Measurements from ENCODE around the gene PRR29. TPM values are rescaled to one million over a fixed set of nuclear protein-coding genes. Genes with fewer than 3 reads are reported as not detected.
A peak's percentile ranks its signal among the peaks of the same experiment; 100 is the strongest.

The PRR29 gene
- total RNA-seq, 1 experiment from 2014 or later = 0.77 TPM

GRCh38 chr17:63984236-63984635 lies 13.9 kb upstream of the PRR29 start:
- no peak for ATAC-seq

DNA sequence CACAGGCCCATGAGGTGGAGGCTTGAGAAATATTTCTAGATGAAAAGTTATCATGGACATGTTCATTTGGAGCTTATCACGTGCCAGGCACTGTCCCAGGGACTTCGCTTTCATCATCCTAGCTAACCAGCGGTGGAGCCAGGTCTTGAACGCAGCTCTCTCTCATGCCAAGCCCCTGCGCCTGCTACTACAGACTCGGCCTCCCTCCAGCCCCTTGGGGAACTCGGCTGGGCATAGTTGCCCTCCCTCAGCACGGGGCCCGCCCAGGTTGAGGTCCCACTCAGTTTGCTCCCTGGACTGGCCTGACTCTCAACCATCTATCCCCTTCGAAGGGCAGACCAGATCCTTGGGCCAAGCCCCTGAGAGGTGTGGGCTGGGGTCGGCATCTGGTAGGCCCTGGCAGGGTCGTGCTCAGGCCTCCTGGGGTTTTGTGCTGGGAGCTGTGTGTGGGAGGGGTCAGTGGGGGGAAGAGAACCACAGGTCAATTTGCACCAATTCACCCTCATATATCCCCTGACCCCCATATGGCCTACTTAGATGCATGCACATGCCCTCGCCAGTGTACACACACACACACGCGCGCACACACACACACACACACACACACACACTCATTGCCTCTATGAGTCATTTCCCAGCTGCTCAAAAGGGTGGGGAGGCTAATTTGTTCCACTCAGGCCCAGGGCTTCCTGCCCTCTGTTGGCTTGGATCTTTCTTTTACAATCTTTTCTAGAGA lies 13.3 kb upstream of the PRR29 start:
- no TSS peak for BruUV-seq (replicated peaks)
- DNase-seq = peak; percentile 87
- no peaks in the 10 kb centered on the region for H3K9me3 ChIP-seq (ENCODE audit: low read length)
- peaks cover 12% of the 10 kb centered on the region for H3K4me1 ChIP-seq (ENCODE audit: insufficient read depth, low read length)
- H3K4me2 ChIP-seq (ENCODE audit: low read length) = peak overlapping the region; percentile 48; the same call in 1 of the 2 replicates
- H3K36me3 ChIP-seq (ENCODE audit: low read depth, low read length) = no peaks in the 10 kb centered on the region
- H3K27me3 ChIP-seq (ENCODE audit: low read length) = no peaks in the 10 kb centered on the region
- H3F3A ChIP-seq (ENCODE audit: low read length, unreplicated experiment) = no peaks in the 10 kb centered on the region
- peak; percentile 92 for ATAC-seq
- no peaks in the 10 kb centered on the region for H3K9me2 ChIP-seq (replicated peaks; ENCODE audit: low read length)
- intact Hi-C loops (cut with micrococcal nuclease) = loop anchor here (1.0 kb wide), 1 partner anchor 11 kb away; no protein-coding TSS in a partner anchor
- TF ChIP-seq EZH2phosphoT487 (IDR thresholded peaks at IDR 0.05; ENCODE audit: borderline replicate concordance, low read length) = no peak
- no peak for TF ChIP-seq EZH2 (IDR thresholded peaks at IDR 0.05; ENCODE audit: low read length, unreplicated experiment)
- TF ChIP-seq, protein P1, sequence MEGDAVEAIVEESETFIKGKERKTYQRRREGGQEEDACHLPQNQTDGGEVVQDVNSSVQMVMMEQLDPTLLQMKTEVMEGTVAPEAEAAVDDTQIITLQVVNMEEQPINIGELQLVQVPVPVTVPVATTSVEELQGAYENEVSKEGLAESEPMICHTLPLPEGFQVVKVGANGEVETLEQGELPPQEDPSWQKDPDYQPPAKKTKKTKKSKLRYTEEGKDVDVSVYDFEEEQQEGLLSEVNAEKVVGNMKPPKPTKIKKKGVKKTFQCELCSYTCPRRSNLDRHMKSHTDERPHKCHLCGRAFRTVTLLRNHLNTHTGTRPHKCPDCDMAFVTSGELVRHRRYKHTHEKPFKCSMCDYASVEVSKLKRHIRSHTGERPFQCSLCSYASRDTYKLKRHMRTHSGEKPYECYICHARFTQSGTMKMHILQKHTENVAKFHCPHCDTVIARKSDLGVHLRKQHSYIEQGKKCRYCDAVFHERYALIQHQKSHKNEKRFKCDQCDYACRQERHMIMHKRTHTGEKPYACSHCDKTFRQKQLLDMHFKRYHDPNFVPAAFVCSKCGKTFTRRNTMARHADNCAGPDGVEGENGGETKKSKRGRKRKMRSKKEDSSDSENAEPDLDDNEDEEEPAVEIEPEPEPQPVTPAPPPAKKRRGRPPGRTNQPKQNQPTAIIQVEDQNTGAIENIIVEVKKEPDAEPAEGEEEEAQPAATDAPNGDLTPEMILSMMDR (conservative IDR thresholded peaks at IDR 0.05; ENCODE audit: low read depth, low read length) = no peak
- ChIA-PET CTCF (interaction anchor here (1.3 kb wide), 1 partner anchor 66 kb away, joined by 3 read pairs; the partner anchor contains the start of gene GH1), POLR2A (ENCODE audit: unreplicated experiment) (interaction anchor here (0.6 kb wide), 3 partner anchors 14 to 113 kb away, joined by 3 to 4 read pairs (median 4); partner anchors contain the start of gene PRR29)
- no peak overlapping the region for H3K4me3 ChIP-seq (ENCODE audit: low read length)
- no peaks in the 10 kb centered on the region for H3K79me2 ChIP-seq (ENCODE audit: low read length)
- 0 out of 2 replicates have a peak overlapping the region, but pooled peaks have one; percentile 11 for H2AFZ ChIP-seq (ENCODE audit: low read length)
- no peak overlapping the region for H3K27ac ChIP-seq (ENCODE audit: low read length)
- H3K9ac ChIP-seq (ENCODE audit: low read length) = no peak overlapping the region
- H4K20me1 ChIP-seq (ENCODE audit: low read length) = no peaks in the 10 kb centered on the region

More at GRCh38 chr17:63984236-63984635, 13.9 kb upstream of the PRR29 start:
- no peak for DNase-seq
- TF ChIP-seq EZH2phosphoT487 (IDR thresholded peaks at IDR 0.05; ENCODE audit: borderline replicate concordance, low read length) (no peak), EZH2 (IDR thresholded peaks at IDR 0.05; ENCODE audit: low read length, unreplicated experiment) (no peak)
- Histone ChIP-seq H3K36me3 (ENCODE audit: low read depth, low read length) (no peaks in the 10 kb centered on the region), H3F3A (ENCODE audit: low read length, unreplicated experiment) (no peaks in the 10 kb centered on the region), H3K79me2 (ENCODE audit: low read length) (no peaks in the 10 kb centered on the region), H2AFZ (ENCODE audit: low read length) (no peak overlapping the region), H3K4me2 (ENCODE audit: low read length) (no peak overlapping the region), H3K4me1 (ENCODE audit: insufficient read depth, low read length) (peaks cover 12% of the 10 kb centered on the region), H3K9me2 (replicated peaks; ENCODE audit: low read length) (no peaks in the 10 kb centered on the region), H4K20me1 (ENCODE audit: low read length) (no peaks in the 10 kb centered on the region), H3K27ac (ENCODE audit: low read length) (no peak overlapping the region), H3K9ac (ENCODE audit: low read length) (no peak overlapping the region), H3K9me3 (ENCODE audit: low read length) (no peaks in the 10 kb centered on the region), H3K27me3 (ENCODE audit: low read length) (no peaks in the 10 kb centered on the region), H3K4me3 (ENCODE audit: low read length) (no peak overlapping the region)
- POLR2A ChIA-PET (ENCODE audit: unreplicated experiment) = interaction anchor here (0.6 to 0.7 kb wide), 3 partner anchors 10 to 113 kb away, joined by 3 to 8 read pairs (median 4); no protein-coding TSS in a partner anchor
- no TSS peak for BruUV-seq (replicated peaks)
- intact Hi-C loops (cut with micrococcal nuclease) = loop anchor here (1.0 kb wide), 1 partner anchor 10 kb away; no protein-coding TSS in a partner anchor
- CTCF ChIA-PET = no interaction called here

- TF ChIP-seq, protein P1 (conservative IDR thresholded peaks at IDR 0.05; ENCODE audit: low read depth, low read length) = 0 out of 2 replicates have a peak, but pooled peaks have one; percentile 27
- no peak for TF ChIP-seq EZH2 (IDR thresholded peaks at IDR 0.05; ENCODE audit: low read length, unreplicated experiment)
- no peak overlapping the region for H3K4me3 ChIP-seq (ENCODE audit: low read length)
- ATAC-seq (no peak), DNase-seq (no peak)
- H3F3A ChIP-seq (ENCODE audit: low read length, unreplicated experiment) = no peaks in the 10 kb centered on the region
- H3K36me3 ChIP-seq (ENCODE audit: low read depth, low read length) = no peaks in the 10 kb centered on the region
- no peaks in the 10 kb centered on the region for H3K27me3 ChIP-seq (ENCODE audit: low read length)
- BruUV-seq (replicated peaks) = no TSS peak
- peaks cover 12% of the 10 kb centered on the region for H3K4me1 ChIP-seq (ENCODE audit: insufficient read depth, low read length)
- no peak overlapping the region for H3K27ac ChIP-seq (ENCODE audit: low read length)
- 0 out of 2 replicates have a peak overlapping the region, but pooled peaks have one; percentile 11 for H2AFZ ChIP-seq (ENCODE audit: low read length)
- intact Hi-C loops (cut with micrococcal nuclease) = no loop called here
- ChIA-PET CTCF (interaction anchor here (0.8 to 1.3 kb wide), 2 partner anchors 39 to 67 kb away, joined by 3 read pairs; partner anchors contain the start of gene GH1), POLR2A (ENCODE audit: unreplicated experiment) (interaction anchor here (0.6 kb wide), 2 partner anchors 13 to 1117 kb away, joined by 4 read pairs; partner anchors contain the start of gene PRR29)
- H3K9me3 ChIP-seq (ENCODE audit: low read length) = no peaks in the 10 kb centered on the region
- no peak overlapping the region for H3K9ac ChIP-seq (ENCODE audit: low read length)
- no peaks in the 10 kb centered on the region for H3K79me2 ChIP-seq (ENCODE audit: low read length)
- H3K4me2 ChIP-seq (ENCODE audit: low read length) = peak overlapping the region; percentile 48; the same call in 1 of the 2 replicates
- H3K9me2 ChIP-seq (replicated peaks; ENCODE audit: low read length) = no peaks in the 10 kb centered on the region
- no peaks in the 10 kb centered on the region for H4K20me1 ChIP-seq (ENCODE audit: low read length)
Observed at GRCh38 chr17:63985387-63986140, 12.6 kb upstream of the PRR29 start.

Measured in PC-3 (cell line).